ENCODE data around the gene DALRD3.

DNA sequence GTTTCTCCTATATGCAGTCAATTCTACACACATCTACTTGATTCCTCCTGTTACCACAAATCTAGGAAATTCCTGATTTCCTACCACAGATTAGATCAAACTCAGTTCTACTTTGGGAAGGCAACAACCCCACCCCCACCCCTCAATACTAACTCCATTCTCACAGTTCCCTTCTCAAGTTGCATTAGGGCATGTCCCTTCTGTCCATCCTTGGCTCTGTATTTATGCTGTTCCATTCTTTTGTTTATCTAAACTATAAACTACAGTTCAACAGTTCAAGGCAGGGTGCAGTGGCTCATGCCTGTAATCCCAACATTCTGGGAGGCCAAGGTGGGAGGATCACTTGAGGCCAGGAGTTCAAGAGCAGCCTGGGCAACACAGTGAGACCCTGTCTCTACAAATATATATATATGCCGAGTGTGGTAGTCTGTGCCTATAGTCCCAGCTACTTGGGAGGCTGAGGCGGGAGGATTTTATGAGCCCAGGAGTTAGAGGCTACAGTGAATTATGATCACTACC is 36.0 kb upstream of the DALRD3 start:
- TF ChIP-seq, protein P1, sequence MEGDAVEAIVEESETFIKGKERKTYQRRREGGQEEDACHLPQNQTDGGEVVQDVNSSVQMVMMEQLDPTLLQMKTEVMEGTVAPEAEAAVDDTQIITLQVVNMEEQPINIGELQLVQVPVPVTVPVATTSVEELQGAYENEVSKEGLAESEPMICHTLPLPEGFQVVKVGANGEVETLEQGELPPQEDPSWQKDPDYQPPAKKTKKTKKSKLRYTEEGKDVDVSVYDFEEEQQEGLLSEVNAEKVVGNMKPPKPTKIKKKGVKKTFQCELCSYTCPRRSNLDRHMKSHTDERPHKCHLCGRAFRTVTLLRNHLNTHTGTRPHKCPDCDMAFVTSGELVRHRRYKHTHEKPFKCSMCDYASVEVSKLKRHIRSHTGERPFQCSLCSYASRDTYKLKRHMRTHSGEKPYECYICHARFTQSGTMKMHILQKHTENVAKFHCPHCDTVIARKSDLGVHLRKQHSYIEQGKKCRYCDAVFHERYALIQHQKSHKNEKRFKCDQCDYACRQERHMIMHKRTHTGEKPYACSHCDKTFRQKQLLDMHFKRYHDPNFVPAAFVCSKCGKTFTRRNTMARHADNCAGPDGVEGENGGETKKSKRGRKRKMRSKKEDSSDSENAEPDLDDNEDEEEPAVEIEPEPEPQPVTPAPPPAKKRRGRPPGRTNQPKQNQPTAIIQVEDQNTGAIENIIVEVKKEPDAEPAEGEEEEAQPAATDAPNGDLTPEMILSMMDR (IDR thresholded peaks at IDR 0.05) = no peak
- TF ChIP-seq POLR2A (IDR thresholded peaks at IDR 0.05) = no peak

Measured in prostate gland (tissue), 2 donors.